ENCODE measurements around the gene LMOD1.
"Not testable (repeated sequence)": the region's sequence is repeated elsewhere in the genome, so short reads cannot be mapped to it uniquely, and the experiment has no call there.

The LMOD1 gene

GRCh38 chr1:201945863-201946223, 505 bp downstream of the LMOD1 start:
- DNase-seq: no peak

GRCh38 chr1:201945157-201945556, 1.2 kb downstream of the LMOD1 start:
- no peak for DNase-seq

- no peak for DNase-seq
Observed at GRCh38 chr1:201944639-201945038, 1.7 kb downstream of the LMOD1 start.

GRCh38 chr1:201944002-201944401, 2.3 kb downstream of the LMOD1 start:
- no peak for DNase-seq

GRCh38 chr1:201942129-201942495, 4.2 kb downstream of the LMOD1 start:
- no peak for DNase-seq

GRCh38 chr1:201941420-201942128, 4.8 kb downstream of the LMOD1 start:
- DNase-seq: no peak

GRCh38 chr1:201940316-201940715, 6.0 kb downstream of the LMOD1 start:
- not testable (repeated sequence) for DNase-seq

GRCh38 chr1:201939574-201939973, 6.8 kb downstream of the LMOD1 start:
- no peak for DNase-seq

- DNase-seq: no peak
Observed at GRCh38 chr1:201939148-201939547, 7.2 kb downstream of the LMOD1 start.

- DNase-seq: no peak
Observed at GRCh38 chr1:201938440-201939035, 7.8 kb downstream of the LMOD1 start.

GRCh38 chr1:201937624-201938213, 8.6 kb downstream of the LMOD1 start:
- DNase-seq: no peak

- DNase-seq: no peak
Observed at GRCh38 chr1:201933840-201934430, 12.4 kb downstream of the LMOD1 start.

- no peak for DNase-seq
Observed at GRCh38 chr1:201930803-201931202, 15.5 kb downstream of the LMOD1 start.

GRCh38 chr1:201930137-201930536, 16.2 kb downstream of the LMOD1 start:
- no peak for DNase-seq

- DNase-seq: no peak
Observed at GRCh38 chr1:201928266-201928665, 18.1 kb downstream of the LMOD1 start.

GRCh38 chr1:201925981-201926645, 20.2 kb downstream of the LMOD1 start:
- DNase-seq: no peak

- DNase-seq: no peak
Observed at GRCh38 chr1:201925301-201925567, 21.1 kb downstream of the LMOD1 start.

GRCh38 chr1:201921952-201922558, 24.3 kb downstream of the LMOD1 start:
- no peak for DNase-seq

- no peak for DNase-seq
Observed at GRCh38 chr1:201918343-201918742, 28.0 kb downstream of the LMOD1 start.

- DNase-seq: no peak
Observed at GRCh38 chr1:201917362-201918033, 28.9 kb downstream of the LMOD1 start.

GRCh38 chr1:201916649-201917249, 29.6 kb downstream of the LMOD1 start:
- DNase-seq: no peak

GRCh38 chr1:201914456-201915235, 31.7 kb downstream of the LMOD1 start:
- DNase-seq: no peak

All from right forelimb (tissue), 1 donor.